Muscle layer of duodenum (tissue), 2 donors: ENCODE data around the gene SLC41A3.

Experiments
- H3K27ac ChIP-seq: one replicate; pipeline ENCODE4 v1.7.0; 2013; ENCODE audit warnings: mild to moderate bottlenecking, low read length
- H3K27me3 ChIP-seq: one replicate; pipeline ENCODE4 v1.7.0; 2013; ENCODE audit warnings: low read depth, mild to moderate bottlenecking, control low read depth, low read length
- H3K36me3 ChIP-seq, 2 donors: one replicate each; pipeline ENCODE4 v1.7.0; 2013; ENCODE audit warnings: low read length in 2 of 2, control low read depth in 1 of 2, mild to moderate bottlenecking in 1 of 2; ENCODE audit not compliant: insufficient read depth in 2 of 2, control insufficient read depth in 1 of 2
- H3K4me1 ChIP-seq, 2 donors: one replicate each; pipeline ENCODE4 v1.7.0; 2013; ENCODE audit warnings: low read length in 2 of 2, mild to moderate bottlenecking in 2 of 2, control low read depth in 1 of 2, moderate library complexity in 1 of 2; ENCODE audit not compliant: insufficient read depth in 2 of 2, control insufficient read depth in 1 of 2
- H3K4me3 ChIP-seq, 2 donors: one replicate each; pipeline ENCODE4 v1.7.0; 2013; ENCODE audit warnings: low read length in 2 of 2, low read depth in 1 of 2, mild to moderate bottlenecking in 1 of 2
- H3K9me3 ChIP-seq, 2 donors: one replicate each; pipeline ENCODE4 v1.7.0; 2013; ENCODE audit warnings: low read length in 2 of 2, control low read depth in 1 of 2, mild to moderate bottlenecking in 1 of 2; ENCODE audit not compliant: control insufficient read depth in 1 of 2
- donor health status: healthy.

SLC41A3 gene

DNA sequence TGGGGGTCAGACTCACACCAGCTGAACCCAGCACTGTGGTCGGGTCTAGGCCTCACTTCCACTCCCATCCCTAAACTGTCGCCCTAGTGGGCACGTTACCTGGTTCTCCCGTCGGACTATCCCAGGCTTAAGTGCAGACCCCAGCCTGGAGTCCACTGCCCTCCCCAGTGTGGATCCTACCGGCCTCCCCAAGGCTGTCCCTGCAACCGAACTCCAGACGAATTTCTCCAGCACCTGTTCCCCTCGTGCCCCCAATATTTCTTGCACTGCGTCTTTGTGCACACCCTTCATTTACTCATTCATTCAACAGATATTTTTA is 26.5 kb downstream of the SLC41A3 start:
- H3K27me3 ChIP-seq: no peaks in the 10 kb centered on the region
- H3K9me3 ChIP-seq: no peaks in the 10 kb centered on the region
- no peak overlapping the region for H3K4me3 ChIP-seq
- H3K4me1 ChIP-seq: no peaks in the 10 kb centered on the region
- H3K36me3 ChIP-seq: no peaks in the 10 kb centered on the region
- H3K27ac ChIP-seq: no peak overlapping the region

DNA sequence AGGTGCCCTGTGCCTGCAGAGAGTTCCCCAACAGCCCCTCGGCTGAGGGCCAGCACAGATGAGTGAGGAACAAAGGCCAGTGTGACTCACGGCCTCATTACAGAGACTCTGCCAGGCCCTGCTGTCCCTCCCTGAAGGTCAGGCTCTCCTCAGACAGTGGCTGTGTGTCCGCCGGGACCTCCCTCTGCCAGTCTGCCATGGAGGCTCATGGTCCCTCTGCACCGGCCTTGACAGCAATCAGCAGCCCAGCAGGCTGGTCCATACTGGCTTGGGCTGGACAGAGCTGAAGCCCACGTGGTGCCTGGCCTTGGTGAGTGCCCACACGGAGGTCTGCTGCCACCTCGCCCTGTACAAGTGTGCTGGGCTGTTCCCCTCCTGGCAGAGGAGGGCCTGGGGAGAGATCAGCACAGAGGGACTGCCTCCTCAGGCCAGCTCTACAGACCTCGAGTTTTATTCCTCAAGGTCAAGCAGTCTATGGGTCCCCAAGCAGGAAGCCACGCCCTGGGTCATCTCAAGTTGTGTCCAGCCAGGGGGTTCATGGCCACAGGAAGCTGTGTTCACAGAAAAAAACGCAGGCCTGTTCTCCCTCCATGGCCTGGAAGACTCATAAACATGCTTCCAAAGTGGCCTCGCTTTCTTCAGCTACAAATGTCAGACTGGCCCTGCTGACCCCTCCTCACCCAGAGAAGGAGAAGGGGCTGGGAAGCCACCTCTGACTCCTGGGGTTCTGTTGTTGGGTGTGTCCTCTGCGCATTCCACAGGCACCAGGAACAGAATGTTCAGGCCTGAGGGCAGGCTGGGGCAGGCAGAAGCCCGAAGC is 27.0 kb downstream of the SLC41A3 start:
- Histone ChIP-seq H3K36me3 (no peaks in the 10 kb centered on the region), H3K9me3 (no peaks in the 10 kb centered on the region), H3K4me3 (no peak overlapping the region), H3K4me1 (no peaks in the 10 kb centered on the region), H3K27ac (no peak overlapping the region), H3K27me3 (no peaks in the 10 kb centered on the region)

DNA sequence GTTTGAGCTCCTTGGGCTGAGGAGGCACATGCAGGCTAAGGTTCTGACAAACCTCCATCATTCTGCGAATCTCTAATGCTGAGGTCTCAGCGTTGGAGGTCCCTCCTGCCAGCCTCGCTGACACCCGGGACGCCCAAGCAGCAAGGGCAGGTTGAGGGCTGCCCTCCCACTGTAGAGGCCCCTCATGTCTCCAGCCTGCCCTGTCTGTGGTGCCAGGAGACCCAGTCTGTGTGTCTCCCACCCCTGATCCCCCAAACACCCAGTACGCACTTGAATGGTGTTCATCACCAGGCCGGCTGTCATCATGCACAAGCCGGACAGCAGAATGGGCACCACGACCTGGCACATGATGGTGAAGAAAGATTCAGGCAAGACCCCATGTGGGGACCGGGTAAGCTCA is 27.8 kb downstream of the SLC41A3 start:
- Histone ChIP-seq H3K4me3 (no peak overlapping the region), H3K27me3 (no peaks in the 10 kb centered on the region), H3K36me3 (no peaks in the 10 kb centered on the region), H3K9me3 (no peaks in the 10 kb centered on the region), H3K27ac (no peak overlapping the region), H3K4me1 (no peaks in the 10 kb centered on the region)

DNA sequence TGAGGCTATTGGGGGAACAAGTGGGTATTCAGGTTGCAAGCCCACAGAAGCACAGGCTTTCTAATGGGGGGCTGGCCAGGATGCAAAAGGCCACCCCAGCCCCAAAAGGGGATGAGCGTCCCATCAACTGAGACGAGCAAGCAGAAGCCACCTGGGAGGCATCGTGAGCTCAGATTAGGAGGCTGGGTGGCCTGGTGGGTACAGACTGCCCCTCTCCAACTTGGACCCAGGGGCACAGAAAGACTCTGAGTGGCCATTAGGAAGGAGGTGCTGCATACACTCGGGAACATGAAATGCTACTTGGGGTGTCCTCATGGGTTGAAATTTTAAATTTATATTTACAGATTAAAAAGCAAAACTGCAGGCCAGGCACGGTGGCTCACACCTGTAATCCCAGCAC is 29.1 kb downstream of the SLC41A3 start:
- no peaks in the 10 kb centered on the region for H3K27me3 ChIP-seq
- H3K36me3 ChIP-seq: peaks cover 0 to 8% of the 10 kb centered on the region in 2 donors
- no peak overlapping the region for H3K27ac ChIP-seq
- H3K4me1 ChIP-seq: no peaks in the 10 kb centered on the region
- no peak overlapping the region for H3K4me3 ChIP-seq
- no peaks in the 10 kb centered on the region for H3K9me3 ChIP-seq

DNA sequence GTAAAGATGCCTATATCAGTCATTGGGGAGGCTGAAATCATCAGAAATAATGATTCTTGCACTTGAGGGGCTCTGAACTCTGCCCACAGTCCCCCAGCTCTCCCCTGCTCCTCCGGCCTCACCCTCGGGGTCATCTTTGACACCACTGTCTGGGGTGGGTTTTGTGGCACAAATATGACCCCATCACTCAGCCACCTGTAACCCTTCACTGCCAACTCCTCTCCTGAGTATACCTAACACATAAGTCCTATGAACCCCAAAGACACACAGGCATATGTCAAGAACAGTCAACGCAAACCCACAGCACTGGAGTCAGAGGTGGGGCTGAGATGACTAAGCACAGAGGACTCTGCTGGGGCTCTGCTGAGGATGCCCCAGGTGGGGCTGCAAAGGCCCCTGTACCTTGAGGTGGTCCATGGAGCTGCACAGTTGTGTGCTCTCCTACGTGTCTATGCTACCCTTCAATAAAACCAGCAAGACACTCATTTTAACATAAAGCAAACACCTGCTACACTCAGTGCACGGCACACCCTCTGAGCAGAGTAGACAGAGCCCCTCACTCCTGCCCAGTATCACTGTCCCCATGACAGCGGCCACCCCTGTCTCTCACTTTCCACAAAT is 29.9 kb downstream of the SLC41A3 start:
- Histone ChIP-seq H3K4me1 (no peaks in the 10 kb centered on the region), H3K36me3 (peaks cover 0 to 8% of the 10 kb centered on the region in 2 donors), H3K9me3 (no peaks in the 10 kb centered on the region), H3K4me3 (no peak overlapping the region), H3K27me3 (no peaks in the 10 kb centered on the region), H3K27ac (no peak overlapping the region)

DNA sequence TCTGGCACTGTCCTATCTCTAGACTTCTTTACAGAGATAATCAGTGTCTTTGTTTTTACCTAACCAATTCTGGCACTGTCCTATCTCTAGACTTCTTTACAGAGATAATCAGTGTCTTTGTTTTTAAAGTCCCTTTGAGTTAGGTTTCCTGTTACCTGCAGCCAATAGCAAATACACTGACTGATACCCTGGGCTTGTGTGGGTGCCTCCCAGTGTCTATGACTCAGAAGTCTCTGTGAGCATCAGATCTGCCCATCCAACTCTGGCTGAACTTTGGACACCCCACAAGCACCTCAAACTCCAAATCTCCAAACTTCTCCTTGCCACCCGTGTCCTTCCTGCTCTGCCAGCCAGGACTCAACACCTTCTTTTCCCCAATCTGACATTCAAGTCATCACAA is 30.4 kb downstream of the SLC41A3 start:
- no peaks in the 10 kb centered on the region for H3K4me1 ChIP-seq
- no peak overlapping the region for H3K27ac ChIP-seq
- H3K9me3 ChIP-seq: no peaks in the 10 kb centered on the region
- no peak overlapping the region for H3K4me3 ChIP-seq
- H3K27me3 ChIP-seq: no peaks in the 10 kb centered on the region
- peaks cover 0 to 8% of the 10 kb centered on the region in 2 donors for H3K36me3 ChIP-seq

DNA sequence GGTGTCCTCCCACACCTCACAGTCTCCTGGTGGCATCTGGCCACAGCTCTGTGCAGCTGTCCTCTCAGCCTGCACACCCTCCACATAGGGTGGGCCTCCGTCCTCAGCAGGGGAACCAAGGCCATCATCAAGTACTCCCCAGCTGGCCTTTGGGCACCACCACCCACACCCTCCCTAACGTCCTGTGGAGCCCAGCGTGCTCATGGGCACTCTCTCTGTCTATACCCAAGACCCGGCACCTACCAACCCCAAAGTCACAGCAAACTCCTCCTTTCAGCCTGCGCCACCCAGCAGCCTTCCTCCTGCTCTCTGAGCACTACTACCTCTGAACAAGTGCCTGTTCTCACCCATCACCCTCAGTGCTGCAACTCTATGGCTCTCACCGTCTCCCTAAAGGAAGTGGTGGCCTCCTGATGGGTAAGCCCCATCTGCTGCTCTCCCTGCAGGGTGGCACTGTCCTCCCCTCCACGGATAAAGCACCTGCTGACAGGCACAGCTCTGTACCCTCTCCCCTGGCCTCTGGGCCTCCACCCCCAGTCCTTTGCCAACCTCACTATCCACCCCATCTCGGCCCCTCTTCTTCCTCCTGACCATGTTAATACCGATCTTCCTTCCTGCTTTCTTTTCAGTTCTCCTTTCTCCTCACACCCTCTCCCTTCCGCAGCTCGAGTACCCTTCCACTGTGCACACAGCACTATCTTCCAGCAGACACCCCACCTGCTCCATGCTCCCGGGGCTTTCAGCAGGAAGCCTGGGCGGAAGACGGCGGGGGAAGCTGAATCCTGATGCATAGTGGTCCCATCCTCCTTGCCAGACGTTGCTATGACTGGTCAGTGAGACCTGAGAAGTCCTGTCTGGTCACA is 31.5 kb downstream of the SLC41A3 start:
- Histone ChIP-seq H3K27ac (no peak overlapping the region), H3K36me3 (peaks cover 0 to 8% of the 10 kb centered on the region in 2 donors), H3K27me3 (no peaks in the 10 kb centered on the region), H3K4me3 (no peak overlapping the region), H3K4me1 (no peaks in the 10 kb centered on the region), H3K9me3 (no peaks in the 10 kb centered on the region)

DNA sequence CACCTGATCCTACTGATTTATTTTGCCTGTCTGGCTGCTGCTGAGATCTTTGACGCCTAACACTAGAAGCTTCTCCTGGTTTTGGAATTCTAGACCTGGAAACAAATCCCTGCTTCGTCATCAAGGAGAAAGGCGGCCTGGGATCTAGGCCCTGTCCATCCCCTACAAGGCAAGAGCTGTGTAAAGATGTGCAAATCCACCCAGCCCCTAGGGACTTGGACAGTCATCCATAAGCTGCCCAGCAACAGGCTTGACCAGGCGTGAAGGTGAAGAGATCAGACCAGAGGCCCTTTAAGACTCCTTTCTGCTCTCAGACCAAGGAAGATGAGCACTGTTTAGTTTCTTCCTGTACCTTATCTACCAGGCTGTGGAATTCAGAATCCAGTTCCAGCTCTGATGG is 32.2 kb downstream of the SLC41A3 start:
- peaks cover 0 to 8% of the 10 kb centered on the region in 2 donors for H3K36me3 ChIP-seq
- no peaks in the 10 kb centered on the region for H3K4me1 ChIP-seq
- H3K9me3 ChIP-seq: peaks cover 0 to 4% of the 10 kb centered on the region in 2 donors
- H3K4me3 ChIP-seq: no peak overlapping the region
- no peak overlapping the region for H3K27ac ChIP-seq
- no peaks in the 10 kb centered on the region for H3K27me3 ChIP-seq

DNA sequence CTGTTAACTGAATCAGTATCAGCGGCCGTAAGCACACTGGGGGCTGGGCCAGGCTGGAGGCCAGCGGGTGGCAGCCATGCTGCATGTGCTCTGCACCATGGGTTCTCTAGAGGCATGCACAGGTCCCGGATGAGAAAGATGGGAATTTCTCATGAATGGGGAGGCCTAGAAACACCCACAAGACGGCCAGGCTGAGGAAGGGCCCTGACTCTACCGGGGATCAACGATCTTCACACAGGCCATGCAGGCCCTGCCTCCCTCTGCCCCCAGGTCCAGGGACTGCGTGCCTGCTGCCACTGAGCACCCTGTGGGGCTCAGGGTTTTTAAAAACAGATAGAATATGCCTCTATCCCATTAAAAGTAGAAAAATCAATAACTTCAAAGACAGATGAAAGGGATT is 32.7 kb downstream of the SLC41A3 start:
- Histone ChIP-seq H3K36me3 (peaks cover 0 to 12% of the 10 kb centered on the region in 2 donors), H3K9me3 (peaks cover 0 to 8% of the 10 kb centered on the region in 2 donors), H3K27ac (no peak overlapping the region), H3K27me3 (no peaks in the 10 kb centered on the region), H3K4me3 (no peak overlapping the region), H3K4me1 (no peaks in the 10 kb centered on the region)

DNA sequence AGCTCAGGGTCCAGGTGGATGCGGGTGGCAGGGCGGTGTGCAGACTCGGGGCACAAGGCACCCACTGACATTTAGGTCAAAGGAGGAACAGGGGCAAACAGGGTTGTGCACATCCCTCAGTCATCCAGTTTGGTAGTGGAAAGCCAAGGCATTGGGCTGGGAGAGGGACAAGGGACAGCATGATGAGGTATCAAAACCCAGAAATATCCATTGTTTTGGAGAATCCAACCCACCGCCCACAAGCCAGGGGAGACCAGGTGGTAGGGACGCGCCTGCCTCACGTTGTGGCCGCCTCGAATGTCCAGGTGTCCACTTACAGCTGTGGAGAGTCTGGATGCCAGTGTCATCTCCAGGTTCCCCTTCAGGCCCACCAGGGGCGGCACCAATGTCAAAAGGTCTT is 33.3 kb downstream of the SLC41A3 start:
- Histone ChIP-seq H3K4me3 (no peak overlapping the region), H3K27me3 (no peaks in the 10 kb centered on the region), H3K9me3 (peaks cover 0 to 8% of the 10 kb centered on the region in 2 donors), H3K4me1 (no peaks in the 10 kb centered on the region), H3K36me3 (peaks cover 0 to 12% of the 10 kb centered on the region in 2 donors), H3K27ac (no peak overlapping the region)

DNA sequence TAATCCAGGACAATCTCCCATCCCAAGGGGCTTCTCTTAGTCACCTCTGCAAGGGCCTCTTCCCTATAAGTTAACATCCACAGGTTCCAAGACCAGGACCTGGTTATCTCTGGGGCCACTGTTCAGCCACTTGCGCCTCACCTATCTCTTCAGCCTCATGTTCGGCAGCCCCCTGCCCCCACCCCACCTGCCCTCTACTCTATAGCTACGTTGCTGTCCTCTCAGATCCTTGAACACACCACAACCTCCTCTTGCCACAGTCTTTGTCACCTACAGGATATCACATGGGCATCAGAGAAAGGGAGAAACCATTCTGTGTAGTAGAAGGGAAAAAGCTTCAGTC is 33.9 kb downstream of the SLC41A3 start:
- H3K4me1 ChIP-seq: no peaks in the 10 kb centered on the region
- no peak overlapping the region for H3K27ac ChIP-seq
- no peaks in the 10 kb centered on the region for H3K27me3 ChIP-seq
- H3K9me3 ChIP-seq: peaks cover 0 to 8% of the 10 kb centered on the region in 2 donors
- H3K36me3 ChIP-seq: peaks cover 0 to 12% of the 10 kb centered on the region in 2 donors
- H3K4me3 ChIP-seq: no peak overlapping the region
